Ishikawa (cell line): ENCODE data around the gene MAP3K5.
A peak's percentile ranks its signal among the peaks of the same experiment; 100 is the strongest.

Experiments
- CEBPB ChIP-seq: IDR thresholded peaks from 2 replicates; pipeline ENCODE4 v1.6.1; 2012
- CREB1 ChIP-seq: IDR thresholded peaks from 2 replicates; pipeline ENCODE4 v1.6.1; 2012; ENCODE audit warnings: low read depth
- EGR1 ChIP-seq: IDR thresholded peaks from 2 replicates; pipeline ENCODE4 v1.6.1; 2012
- EP300 ChIP-seq: IDR thresholded peaks from 2 replicates; pipeline ENCODE4 v1.6.1; 2012; ENCODE audit warnings: borderline replicate concordance
- FOXM1 ChIP-seq: IDR thresholded peaks from 2 replicates; pipeline ENCODE4 v1.6.1; 2012; ENCODE audit warnings: low read depth, borderline replicate concordance
- MAX ChIP-seq: IDR thresholded peaks from 2 replicates; pipeline ENCODE4 v1.6.1; 2012
- NFIC ChIP-seq: IDR thresholded peaks from 2 replicates; pipeline ENCODE4 v1.6.1; 2012
- RAD21 ChIP-seq: IDR thresholded peaks from 2 replicates; pipeline ENCODE4 v1.6.1; 2012; ENCODE audit warnings: low read depth
- TAF1 ChIP-seq: IDR thresholded peaks from 2 replicates; pipeline ENCODE4 v1.6.1; 2012; ENCODE audit warnings: low read depth, mild to moderate bottlenecking
- TCF12 ChIP-seq: IDR thresholded peaks from 2 replicates; pipeline ENCODE4 v1.6.1; 2012; ENCODE audit warnings: low read depth
- TEAD4 ChIP-seq: IDR thresholded peaks from 2 replicates; pipeline ENCODE4 v1.6.1; 2012
- YY1 ChIP-seq: IDR thresholded peaks from 2 replicates; pipeline ENCODE4 v1.6.1; 2012; ENCODE audit warnings: low read depth
- ZBTB7A ChIP-seq: IDR thresholded peaks from 2 replicates; pipeline ENCODE4 v1.6.1; 2012; ENCODE audit warnings: low read depth
- TF ChIP-seq, protein P1 (sequence below): IDR thresholded peaks from 2 replicates; pipeline ENCODE4 v1.6.1; 2012; ENCODE audit warnings: low read depth, mild to moderate bottlenecking
- TF ChIP-seq, protein P2 (sequence below): IDR thresholded peaks from 2 replicates; pipeline ENCODE4 v1.6.1; 2012

MAP3K5 gene

GRCh38 chr6:136592930-136593673 is 199.2 kb downstream of the MAP3K5 start:
- TF ChIP-seq, protein P1, sequence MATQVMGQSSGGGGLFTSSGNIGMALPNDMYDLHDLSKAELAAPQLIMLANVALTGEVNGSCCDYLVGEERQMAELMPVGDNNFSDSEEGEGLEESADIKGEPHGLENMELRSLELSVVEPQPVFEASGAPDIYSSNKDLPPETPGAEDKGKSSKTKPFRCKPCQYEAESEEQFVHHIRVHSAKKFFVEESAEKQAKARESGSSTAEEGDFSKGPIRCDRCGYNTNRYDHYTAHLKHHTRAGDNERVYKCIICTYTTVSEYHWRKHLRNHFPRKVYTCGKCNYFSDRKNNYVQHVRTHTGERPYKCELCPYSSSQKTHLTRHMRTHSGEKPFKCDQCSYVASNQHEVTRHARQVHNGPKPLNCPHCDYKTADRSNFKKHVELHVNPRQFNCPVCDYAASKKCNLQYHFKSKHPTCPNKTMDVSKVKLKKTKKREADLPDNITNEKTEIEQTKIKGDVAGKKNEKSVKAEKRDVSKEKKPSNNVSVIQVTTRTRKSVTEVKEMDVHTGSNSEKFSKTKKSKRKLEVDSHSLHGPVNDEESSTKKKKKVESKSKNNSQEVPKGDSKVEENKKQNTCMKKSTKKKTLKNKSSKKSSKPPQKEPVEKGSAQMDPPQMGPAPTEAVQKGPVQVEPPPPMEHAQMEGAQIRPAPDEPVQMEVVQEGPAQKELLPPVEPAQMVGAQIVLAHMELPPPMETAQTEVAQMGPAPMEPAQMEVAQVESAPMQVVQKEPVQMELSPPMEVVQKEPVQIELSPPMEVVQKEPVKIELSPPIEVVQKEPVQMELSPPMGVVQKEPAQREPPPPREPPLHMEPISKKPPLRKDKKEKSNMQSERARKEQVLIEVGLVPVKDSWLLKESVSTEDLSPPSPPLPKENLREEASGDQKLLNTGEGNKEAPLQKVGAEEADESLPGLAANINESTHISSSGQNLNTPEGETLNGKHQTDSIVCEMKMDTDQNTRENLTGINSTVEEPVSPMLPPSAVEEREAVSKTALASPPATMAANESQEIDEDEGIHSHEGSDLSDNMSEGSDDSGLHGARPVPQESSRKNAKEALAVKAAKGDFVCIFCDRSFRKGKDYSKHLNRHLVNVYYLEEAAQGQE: no peak

DNA sequence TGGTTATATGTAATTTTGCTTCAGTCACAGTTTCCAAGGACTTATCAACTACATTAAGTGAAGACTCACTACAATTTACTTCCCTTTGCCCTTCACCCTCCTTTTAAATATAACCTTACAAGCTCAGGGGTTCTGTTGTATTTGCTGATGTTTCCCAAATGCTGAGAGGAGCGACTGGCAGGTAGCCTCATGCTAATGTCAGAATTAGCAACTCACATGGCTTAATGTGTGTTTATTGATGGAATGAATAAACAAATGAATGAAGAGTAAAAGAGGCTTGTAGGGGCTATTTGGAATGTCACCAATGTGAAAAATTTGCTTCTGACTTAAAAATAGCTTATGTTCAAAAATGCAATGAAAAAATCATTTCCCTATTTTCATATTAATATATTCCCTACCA is 200.7 kb downstream of the MAP3K5 start:
- TF ChIP-seq MAX (no peak), TCF12 (no peak), TAF1 (no peak)

GRCh38 chr6:136587527-136587926 is 204.8 kb downstream of the MAP3K5 start:
- no peak for TF ChIP-seq NFIC
- no peak for TF ChIP-seq TEAD4
- TF ChIP-seq TAF1: no peak
- TF ChIP-seq ZBTB7A: no peak
- TF ChIP-seq MAX: no peak
- TF ChIP-seq, protein P1: no peak
- TF ChIP-seq CEBPB: no peak
- TF ChIP-seq FOXM1: no peak
- TF ChIP-seq CREB1: no peak
- TF ChIP-seq EGR1: no peak
- no peak for TF ChIP-seq EP300
- TF ChIP-seq YY1: no peak
- TF ChIP-seq, protein P2, sequence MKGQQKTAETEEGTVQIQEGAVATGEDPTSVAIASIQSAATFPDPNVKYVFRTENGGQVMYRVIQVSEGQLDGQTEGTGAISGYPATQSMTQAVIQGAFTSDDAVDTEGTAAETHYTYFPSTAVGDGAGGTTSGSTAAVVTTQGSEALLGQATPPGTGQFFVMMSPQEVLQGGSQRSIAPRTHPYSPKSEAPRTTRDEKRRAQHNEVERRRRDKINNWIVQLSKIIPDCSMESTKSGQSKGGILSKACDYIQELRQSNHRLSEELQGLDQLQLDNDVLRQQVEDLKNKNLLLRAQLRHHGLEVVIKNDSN: no peak
- no peak for TF ChIP-seq RAD21

DNA sequence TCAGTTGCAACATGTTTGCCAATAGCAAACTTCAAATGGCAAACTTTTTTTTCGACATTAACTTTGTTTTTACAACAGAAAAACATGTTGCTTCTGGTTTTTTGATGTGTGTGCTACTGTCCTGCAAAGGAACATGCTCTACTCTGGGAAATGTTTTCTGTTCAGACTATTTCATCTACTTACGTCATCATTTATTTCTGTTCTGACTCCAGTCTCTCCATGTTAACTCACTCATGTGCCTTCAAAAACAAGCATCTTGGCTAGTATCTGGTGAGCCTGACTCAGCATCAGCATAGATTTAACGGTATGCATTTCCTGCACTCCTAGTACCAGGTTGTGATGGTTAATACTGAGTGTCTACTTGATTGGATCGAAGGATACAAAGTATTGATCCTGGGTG is 206.0 kb downstream of the MAP3K5 start:
- no peak for TF ChIP-seq CEBPB
- no peak for TF ChIP-seq CREB1
- no peak for TF ChIP-seq EGR1
- TF ChIP-seq TCF12: no peak
- TF ChIP-seq TEAD4: no peak
- TF ChIP-seq, protein P2: no peak
- TF ChIP-seq RAD21: no peak
- TF ChIP-seq MAX: no peak
- TF ChIP-seq FOXM1: no peak

GRCh38 chr6:136582711-136583471 is 209.4 kb downstream of the MAP3K5 start:
- peak; percentile 54 for TF ChIP-seq RAD21
- TF ChIP-seq, protein P1: no peak
